Vagina (tissue), 2 donors: ENCODE data around the gene ERBB3.

Experiments used
- POLR2AphosphoS5 ChIP-seq, 2 donors: sonication (generic); formaldehyde crosslinking; IDR thresholded peaks; one replicate each; pipeline ENCODE4 v1.9.0; 2017; ENCODE audit warnings: antibody characterized with exemption in 2 of 2, mild to moderate bottlenecking in 2 of 2, low read depth in 1 of 2; ENCODE audit not compliant: insufficient read depth in 1 of 2
- TF ChIP-seq, protein P1 (sequence below), 3 experiments: fragments of 450-650 bp in 2 of 3; fragments of 200-600 bp in 1 of 3; sonication (generic) in 1 of 3; IDR thresholded peaks; one replicate each; pipeline ENCODE4 v1.5.1; 2017 to 2019; ENCODE audit warnings: antibody characterized with exemption in 3 of 3, mild to moderate bottlenecking in 2 of 3, moderate library complexity in 2 of 3

DNA sequence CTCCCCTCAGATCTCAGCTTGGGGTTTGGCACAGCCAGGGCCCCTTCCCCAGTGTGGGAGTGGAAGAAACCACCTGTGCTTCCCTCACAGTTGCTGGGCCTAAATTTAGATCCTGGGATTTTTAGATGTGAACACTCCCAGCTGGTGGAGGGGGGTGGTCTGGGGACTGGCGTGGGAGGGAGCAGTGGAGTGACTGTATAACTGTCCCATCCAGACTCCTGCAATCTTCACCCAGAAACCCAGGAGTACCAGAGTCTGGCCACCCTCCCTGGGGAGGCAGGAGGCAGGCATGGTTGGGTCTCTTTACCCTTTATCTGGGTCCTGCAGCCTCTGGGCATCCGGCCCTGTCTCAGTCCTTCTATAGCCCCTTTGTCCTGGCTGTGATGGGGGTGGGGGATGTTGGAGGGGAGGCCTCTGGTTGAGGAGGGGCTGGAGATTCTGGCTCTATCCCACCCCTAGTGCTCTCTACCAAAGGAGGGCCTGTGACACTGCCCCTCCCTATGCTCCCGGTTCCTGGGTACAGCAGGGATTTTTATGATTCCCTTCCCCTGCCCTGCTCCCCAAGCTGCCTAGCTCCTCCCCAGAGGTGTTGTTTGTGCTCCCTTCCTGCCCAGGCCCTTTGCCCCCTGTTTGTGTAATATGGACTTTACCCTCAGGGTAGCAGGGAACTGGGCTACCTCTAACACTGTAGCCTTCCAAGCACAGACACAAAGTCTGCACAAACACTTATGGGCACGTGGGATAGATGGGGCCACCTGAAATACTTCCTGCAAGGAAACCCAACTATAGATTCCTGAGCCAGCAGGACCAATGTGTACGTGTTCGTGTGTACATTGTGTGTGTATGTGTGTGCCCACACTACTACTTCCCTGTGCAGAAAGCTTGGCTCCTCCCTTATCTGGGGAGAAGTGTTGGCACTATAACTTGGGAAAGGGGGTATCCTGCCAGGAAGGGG, 1.7 kb downstream of the ERBB3 start:
- TF ChIP-seq, protein P1, sequence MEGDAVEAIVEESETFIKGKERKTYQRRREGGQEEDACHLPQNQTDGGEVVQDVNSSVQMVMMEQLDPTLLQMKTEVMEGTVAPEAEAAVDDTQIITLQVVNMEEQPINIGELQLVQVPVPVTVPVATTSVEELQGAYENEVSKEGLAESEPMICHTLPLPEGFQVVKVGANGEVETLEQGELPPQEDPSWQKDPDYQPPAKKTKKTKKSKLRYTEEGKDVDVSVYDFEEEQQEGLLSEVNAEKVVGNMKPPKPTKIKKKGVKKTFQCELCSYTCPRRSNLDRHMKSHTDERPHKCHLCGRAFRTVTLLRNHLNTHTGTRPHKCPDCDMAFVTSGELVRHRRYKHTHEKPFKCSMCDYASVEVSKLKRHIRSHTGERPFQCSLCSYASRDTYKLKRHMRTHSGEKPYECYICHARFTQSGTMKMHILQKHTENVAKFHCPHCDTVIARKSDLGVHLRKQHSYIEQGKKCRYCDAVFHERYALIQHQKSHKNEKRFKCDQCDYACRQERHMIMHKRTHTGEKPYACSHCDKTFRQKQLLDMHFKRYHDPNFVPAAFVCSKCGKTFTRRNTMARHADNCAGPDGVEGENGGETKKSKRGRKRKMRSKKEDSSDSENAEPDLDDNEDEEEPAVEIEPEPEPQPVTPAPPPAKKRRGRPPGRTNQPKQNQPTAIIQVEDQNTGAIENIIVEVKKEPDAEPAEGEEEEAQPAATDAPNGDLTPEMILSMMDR (IDR thresholded peaks at IDR 0.05) = no peak
- TF ChIP-seq POLR2AphosphoS5 (IDR thresholded peaks at IDR 0.05; ENCODE audit: insufficient read depth in 1 of 2, low read depth in 1 of 2) = no peak
